Measurements from ENCODE around the gene TPD52L1.

Gene TPD52L1

DNA sequence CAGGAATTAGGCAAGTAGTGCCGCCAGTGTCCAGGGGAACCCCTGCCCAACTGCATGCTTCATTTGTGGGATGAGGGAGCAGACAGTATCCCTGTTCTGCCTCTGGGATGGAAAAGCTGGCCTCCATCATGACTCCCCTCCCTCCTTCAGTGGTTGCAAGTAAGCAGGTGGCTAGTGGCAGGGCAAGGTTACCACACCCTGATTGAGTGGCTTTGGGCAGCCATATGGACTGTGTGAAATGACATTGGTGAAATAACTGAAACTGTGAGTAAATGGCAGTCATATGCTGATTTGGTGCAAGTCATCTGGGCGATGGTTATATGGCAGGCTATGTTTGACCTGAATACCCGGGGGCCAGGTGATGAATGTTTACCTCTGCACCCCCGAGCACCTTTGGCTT is 115.2 kb downstream of the TPD52L1 start:
- DNase-seq (ENCODE audit: extremely low read depth, low read depth) = no peak
- no peak overlapping the region for H3K4me3 ChIP-seq (replicated peaks; ENCODE audit: low read depth, low read length)
- TF ChIP-seq, protein P1, sequence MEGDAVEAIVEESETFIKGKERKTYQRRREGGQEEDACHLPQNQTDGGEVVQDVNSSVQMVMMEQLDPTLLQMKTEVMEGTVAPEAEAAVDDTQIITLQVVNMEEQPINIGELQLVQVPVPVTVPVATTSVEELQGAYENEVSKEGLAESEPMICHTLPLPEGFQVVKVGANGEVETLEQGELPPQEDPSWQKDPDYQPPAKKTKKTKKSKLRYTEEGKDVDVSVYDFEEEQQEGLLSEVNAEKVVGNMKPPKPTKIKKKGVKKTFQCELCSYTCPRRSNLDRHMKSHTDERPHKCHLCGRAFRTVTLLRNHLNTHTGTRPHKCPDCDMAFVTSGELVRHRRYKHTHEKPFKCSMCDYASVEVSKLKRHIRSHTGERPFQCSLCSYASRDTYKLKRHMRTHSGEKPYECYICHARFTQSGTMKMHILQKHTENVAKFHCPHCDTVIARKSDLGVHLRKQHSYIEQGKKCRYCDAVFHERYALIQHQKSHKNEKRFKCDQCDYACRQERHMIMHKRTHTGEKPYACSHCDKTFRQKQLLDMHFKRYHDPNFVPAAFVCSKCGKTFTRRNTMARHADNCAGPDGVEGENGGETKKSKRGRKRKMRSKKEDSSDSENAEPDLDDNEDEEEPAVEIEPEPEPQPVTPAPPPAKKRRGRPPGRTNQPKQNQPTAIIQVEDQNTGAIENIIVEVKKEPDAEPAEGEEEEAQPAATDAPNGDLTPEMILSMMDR (IDR thresholded peaks at IDR 0.05; ENCODE audit: low read depth, low read length, missing control alignments) = no peak

DNA sequence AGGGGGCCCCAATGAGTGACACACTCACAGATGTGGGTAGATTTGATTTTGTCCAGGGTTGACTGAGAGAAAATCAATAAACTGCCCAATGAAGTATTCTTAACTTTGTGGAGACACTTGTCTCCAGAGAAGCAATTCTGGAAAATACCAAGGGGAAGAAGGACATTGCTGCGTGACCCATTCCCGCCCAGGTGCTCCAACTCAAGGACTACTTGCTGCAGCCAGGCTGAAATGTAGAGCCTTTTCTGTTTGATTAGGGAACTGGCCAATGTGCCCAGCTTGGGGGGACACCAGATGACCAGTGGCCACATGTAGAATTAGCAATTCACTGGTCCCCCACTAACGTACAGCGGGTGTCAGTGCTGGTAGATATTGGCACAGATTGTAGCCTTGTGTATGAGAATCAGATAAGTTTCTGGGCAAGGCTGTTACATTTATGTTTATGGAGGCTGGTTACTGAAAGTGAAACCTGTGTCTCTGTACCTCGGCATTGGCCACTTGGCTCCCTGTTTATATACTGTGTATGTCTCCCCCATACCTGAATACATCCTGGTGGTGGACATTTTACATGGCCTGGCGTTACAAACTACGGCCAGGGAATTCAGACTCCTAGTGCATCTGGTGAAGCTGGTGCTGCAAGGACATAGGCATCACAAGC is 115.9 kb downstream of the TPD52L1 start:
- no peak for DNase-seq (ENCODE audit: extremely low read depth, low read depth)
- TF ChIP-seq, protein P1 (IDR thresholded peaks at IDR 0.05; ENCODE audit: low read depth, low read length, missing control alignments) = no peak
- H3K4me3 ChIP-seq (replicated peaks; ENCODE audit: low read depth, low read length) = no peak overlapping the region

DNA sequence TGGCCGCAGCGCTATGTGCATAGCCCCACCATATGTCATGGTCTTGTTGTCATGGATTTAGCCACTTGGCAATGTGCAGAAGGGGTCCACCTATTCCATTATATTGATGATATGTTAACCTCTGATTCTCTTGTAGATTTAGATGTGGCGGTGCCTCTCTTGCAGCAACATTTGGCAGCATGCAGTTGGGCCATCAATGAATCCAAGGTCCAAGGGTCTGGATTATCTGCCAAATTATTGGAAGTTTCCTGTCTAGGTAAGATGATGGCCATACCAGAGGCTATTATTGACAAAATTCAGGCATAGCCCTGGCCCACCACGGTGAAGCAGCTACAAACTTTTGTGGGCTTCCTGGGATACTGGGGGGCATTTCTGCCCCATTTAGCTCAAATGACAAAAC is 116.8 kb downstream of the TPD52L1 start:
- H3K4me3 ChIP-seq (replicated peaks; ENCODE audit: low read depth, low read length) = no peak overlapping the region
- no peak for DNase-seq (ENCODE audit: extremely low read depth, low read depth)
- TF ChIP-seq, protein P1 (IDR thresholded peaks at IDR 0.05; ENCODE audit: low read depth, low read length, missing control alignments) = no peak

DNA sequence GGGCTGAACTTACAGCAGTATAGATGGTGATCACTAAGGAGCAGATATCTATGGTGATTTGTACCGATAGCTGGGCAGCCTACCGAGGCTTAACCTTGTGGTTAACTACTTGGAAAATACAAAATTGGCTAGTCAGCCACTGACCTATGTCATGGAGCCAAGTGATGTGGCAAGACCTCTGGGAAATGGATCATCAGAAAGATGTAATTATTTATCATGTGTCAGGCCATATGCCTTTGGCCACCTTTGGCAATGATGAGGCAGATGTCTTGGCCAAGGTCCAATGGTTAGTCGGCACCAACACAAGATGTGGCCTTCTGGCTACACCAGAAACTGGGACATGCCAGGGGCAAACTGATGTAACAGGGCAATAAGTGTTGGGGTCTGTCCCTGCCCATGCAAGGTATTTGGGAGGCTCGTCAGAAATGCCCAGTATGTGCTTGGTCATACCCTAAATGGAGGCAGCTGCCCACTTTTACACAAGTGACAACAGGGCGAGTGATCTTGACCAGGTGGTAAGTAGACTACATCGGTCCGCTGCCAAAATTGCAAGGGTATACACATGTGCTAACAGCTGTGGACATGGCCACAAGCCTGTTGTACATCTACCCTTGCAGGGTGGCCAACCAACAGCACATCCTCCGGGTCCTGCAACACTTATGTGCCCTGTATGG is 118.0 kb downstream of the TPD52L1 start:
- TF ChIP-seq, protein P1 (IDR thresholded peaks at IDR 0.05; ENCODE audit: low read depth, low read length, missing control alignments) = no peak
- no peak for DNase-seq (ENCODE audit: extremely low read depth, low read depth)
- no peak overlapping the region for H3K4me3 ChIP-seq (replicated peaks; ENCODE audit: low read depth, low read length)

DNA sequence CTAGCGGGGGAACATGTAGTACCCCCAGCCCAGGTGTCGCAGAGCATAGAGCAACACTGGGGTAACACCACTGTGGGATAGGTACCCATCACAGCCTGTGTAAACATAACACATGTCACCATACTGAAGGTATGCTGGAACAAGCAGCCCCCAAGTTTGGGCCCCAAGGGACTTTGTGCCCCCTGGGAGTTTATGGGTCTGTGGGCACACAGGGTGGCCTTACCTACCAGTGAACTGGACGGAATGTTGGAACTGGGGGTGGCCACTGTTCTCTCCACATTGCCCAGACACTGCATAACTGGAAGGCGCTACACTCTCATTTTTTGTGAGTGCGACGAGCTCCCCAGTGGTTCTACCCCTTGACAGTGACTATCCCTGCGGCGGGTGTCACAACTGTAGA is 119.7 kb downstream of the TPD52L1 start:
- TF ChIP-seq, protein P1 (IDR thresholded peaks at IDR 0.05; ENCODE audit: low read depth, low read length, missing control alignments) = no peak
- H3K4me3 ChIP-seq (replicated peaks; ENCODE audit: low read depth, low read length) = no peak overlapping the region
- DNase-seq (ENCODE audit: extremely low read depth, low read depth) = no peak

DNA sequence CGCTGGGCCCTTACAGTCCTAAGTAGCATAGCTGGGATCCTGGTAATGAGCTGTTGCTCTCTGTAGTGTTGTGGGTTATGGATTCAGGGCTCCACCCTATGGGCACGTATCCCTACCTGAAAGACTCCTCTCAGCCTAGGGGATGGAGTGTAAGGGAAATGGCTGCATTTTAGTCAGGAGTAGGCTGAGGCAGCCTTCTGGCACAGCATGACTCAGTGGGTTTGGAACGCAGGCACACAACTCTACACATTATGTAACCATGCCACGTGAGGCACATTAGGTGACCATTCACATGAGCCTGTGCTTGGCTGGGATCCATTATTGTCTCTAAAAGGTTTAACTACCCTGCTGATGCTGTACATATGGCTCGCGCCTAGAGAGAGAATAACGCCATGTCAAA is 120.4 kb downstream of the TPD52L1 start:
- H3K4me3 ChIP-seq (replicated peaks; ENCODE audit: low read depth, low read length) = no peak overlapping the region
- peak; percentile 21 for DNase-seq (ENCODE audit: extremely low read depth, low read depth)
- TF ChIP-seq, protein P1 (IDR thresholded peaks at IDR 0.05; ENCODE audit: low read depth, low read length, missing control alignments) = no peak
